Peyer's patch (tissue), 4 donors: ENCODE data around the gene LHCGR.

Experiments used
- CTCF ChIP-seq, 6 experiments: fragments of 450-650 bp in 4 of 6; fragments of 200-600 bp in 2 of 6; sonication (generic) in 1 of 6; IDR thresholded peaks; one replicate each; pipeline ENCODE4 v1.5.1; 2017 to 2019; ENCODE audit warnings: antibody characterized with exemption in 6 of 6, mild to moderate bottlenecking in 3 of 6, moderate library complexity in 1 of 6
- POLR2A ChIP-seq, 2 donors: fragments of 450-650 bp; IDR thresholded peaks; one replicate each; pipeline ENCODE4 v1.5.1; 2017; ENCODE audit warnings: antibody characterized with exemption in 2 of 2, mild to moderate bottlenecking in 2 of 2, moderate library complexity in 2 of 2

DNA sequence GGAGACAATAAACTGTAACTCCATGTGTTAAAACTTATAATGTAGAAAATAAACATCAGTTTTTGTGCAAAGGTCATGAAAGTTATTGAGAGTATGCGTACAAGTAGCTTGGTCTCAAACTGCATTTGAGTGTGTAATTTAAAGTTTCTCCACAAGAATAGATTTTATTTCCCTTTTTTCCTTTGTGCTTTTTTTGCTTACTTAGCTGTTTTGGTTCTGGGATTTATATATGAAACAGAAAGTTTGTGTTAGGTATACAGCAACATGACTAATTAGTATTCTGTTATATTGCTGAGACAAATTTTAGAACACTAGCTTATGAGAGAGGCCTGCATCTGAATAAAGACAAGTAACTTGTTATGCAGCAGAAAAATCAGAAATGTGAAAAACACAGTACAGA is 70.4 kb downstream of the LHCGR start:
- TF ChIP-seq CTCF (IDR thresholded peaks at IDR 0.05) = no peak
- TF ChIP-seq POLR2A (IDR thresholded peaks at IDR 0.05) = no peak
